GM19023 (cell line): ENCODE measurements around the gene DUSP12.

Source experiments
- ATAC-seq: cut with Tn5 transposase; IDR thresholded peaks from one replicate; pipeline ENCODE4 v1.9.1; 2021; ENCODE audit warnings: mild to moderate bottlenecking, moderate library complexity; ENCODE audit not compliant: unreplicated experiment

The DUSP12 gene

DNA sequence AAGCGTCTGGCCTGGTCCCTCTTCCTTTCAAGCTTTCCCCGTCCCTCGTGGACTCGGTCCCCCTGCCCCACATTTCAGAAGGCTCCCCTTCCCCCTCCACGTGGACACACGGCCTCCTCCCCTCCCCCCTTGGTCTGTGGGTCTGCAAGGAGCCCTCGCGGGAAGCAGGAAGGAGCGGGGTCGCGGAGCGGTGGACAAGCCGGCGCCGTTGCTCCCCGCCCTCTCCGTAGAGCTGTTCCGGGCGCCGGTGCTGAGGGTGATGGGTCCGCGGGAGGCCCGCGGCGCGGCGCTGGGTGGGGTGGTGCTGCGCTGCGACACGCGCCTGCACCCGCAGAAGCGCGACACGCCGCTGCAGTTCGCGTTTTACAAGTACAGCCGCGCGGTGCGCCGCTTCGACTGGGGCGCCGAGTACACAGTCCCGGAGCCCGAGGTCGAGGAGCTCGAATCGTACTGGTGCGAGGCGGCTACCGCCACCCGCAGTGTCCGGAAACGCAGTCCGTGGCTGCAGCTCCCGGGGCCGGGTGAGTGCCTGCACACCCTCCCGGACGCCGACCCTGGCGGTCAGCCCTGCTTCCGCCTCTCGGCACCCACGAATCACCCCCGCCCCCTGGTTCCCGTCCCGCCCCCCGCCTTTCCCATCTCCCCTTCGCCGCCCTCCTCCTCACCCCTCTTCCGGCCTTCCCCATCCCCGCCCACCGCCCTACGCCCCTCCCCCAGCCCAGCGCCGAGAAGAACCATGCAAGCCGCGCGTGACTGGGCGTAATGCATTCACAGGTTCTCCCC lies 22.9 kb upstream of the DUSP12 start:
- peak; percentile 58 for ATAC-seq

DNA sequence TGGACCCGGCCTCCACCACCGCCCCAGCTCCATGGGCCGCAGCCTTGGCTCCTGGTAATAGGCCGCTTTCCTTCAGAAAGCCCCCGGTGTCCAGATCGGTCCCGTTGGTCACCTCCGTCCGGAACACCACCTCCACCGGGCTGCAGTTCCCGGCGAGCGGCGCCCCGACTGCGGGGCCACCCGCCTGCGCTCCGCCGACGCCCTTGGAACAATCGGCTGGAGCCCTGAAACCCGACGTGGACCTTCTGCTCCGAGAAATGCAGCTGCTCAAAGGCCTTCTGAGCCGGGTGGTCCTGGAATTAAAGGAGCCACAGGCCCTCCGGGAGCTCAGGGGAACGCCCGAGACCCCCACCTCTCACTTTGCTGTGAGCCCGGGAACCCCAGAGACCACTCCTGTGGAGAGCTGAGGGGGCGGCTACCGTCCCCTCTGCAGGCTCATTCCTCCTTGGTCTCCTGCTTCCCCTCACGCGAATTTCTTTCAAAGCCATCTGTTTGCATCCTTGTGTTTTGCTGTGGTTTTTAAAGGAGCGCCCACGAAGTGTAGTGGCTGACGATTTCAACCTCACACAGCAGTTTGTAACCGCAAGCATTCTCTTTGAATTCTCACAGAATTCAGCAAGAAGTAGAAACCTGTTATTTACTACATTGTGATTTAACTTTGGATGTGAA lies 22.2 kb upstream of the DUSP12 start:
- peak; percentile 9 for ATAC-seq

DNA sequence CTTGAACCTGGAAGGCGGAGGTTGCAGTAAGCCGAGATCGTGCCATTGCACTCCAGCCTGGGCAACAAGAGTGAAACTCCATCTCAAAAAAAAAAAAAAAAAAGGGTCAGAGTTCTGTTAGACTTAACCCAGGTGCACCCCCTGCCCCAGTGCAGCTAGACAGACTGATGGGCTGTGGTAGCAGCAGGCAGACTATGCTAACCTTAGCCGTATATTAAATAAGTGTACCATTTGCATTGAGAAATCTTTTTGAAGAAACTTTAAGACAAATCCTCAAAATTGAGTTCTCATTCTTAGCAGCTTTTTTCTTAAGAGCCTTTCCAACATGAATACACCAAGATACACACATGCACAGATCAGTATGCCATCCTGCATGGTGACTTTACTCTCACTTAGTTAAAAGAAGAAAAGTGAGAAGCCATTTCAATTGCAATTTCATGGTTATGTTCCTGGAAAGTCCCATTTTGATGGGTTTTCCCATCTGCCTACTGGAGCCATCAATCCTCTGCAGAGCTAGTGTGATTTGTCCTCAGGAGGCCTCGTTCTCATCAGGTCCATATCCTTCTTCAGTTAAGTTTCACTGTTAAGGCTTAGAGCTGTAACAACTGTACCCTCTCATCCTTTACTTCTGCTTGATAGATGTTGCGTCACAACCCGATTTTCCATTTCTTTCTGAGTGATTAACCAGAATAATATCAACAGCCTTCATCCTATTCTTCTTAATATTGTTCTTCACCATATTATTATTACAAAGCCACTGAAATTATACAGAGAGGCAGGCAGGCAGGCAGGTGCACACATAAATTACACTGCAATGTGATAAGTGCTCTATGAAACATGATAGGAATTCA lies 21.0 kb upstream of the DUSP12 start:
- no peak for ATAC-seq

DNA sequence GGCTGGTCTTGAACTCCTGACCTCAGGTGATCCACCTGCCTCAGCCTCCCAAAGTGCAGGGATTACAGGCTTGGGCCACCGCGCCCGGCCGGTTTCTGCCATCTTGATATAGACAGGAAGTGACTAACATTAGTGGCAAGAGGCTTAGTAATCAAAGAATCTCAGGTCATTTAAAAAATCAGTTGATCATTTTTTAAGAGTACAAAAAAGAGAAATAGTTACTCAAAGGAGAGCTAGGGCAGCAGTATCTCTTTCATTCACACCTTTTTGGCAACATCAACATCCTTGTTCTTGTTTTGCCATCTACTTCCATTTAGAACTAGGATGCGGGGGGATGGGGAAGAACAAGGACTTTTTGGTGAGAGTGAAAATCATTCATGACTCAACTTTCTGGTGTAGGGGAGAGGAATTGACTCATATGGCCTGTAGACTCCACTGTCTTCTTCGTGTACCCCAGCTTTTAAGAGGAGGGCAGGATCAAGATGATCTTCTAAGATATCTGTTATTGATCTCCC lies 19.5 kb upstream of the DUSP12 start:
- no peak for ATAC-seq

DNA sequence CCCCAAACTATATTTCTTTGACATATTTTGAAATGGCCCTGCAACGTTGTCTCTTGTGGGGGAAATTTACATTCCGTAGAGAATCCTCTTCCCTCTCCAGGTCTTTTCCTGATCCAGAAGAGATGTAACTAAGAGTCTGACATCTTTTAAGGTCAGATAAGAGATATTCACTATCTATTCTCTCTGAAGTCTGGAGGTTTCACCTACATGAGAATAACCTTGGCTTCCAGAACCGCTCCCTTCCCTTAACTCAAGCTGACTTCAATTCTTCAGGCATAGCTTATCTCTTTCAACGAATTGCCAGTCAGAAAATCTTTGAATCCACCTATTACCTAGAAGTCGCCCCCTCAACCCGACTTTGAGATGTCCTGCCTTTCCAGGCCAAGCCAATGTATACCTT lies 18.3 kb upstream of the DUSP12 start:
- ATAC-seq = no peak

DNA sequence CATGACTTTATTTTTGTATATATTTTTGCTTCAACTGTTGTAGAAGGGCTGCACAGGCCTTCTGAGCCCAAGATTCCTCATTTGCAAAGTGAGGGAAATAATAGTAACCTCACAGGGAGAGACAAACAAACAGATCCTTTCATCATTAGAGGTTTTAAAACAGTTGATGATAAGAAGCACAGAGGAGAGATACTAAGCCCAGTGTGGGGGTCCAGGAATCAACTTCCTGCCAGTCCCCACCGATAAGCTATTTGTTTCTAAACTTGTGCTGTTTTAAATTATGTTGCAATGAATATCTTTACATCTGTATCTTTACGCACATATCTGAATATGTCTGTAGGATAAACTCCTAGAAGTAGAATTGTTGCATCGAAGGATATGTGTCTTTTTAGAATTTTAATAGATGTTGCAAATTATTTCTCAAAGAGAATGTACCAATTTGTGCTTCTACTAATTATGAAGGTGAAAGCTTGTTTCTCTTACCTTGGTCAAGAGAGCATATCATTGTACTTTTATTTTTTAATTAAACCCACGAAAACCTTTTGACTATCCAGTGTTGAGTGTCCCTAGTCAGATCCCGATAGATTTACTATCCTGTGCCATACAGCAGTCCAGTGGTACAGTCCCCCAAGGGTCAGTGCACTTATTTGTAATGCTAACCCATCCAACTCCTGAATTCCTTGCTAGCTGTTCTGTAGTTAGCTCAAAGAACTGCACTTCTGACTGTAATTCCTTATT lies 17.4 kb upstream of the DUSP12 start:
- ATAC-seq = no peak

DNA sequence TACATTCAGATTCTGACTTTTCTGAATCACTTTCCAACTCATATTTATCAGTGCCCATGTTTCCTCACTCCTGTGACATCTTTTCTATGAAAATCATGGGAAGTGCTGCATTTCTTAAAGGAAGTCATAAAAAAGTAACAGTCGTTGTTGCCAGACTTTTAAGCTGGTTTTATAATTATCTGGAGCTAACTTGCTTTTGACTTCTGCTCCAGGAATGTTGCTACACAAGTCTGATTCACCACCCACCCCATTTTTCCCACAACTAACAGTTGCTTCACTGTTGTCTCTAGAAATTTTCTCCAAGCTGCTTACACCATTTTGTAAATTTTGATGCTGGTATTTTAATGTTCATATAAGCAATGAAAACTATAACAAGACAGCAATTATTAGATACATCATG lies 16.1 kb upstream of the DUSP12 start:
- no peak for ATAC-seq

DNA sequence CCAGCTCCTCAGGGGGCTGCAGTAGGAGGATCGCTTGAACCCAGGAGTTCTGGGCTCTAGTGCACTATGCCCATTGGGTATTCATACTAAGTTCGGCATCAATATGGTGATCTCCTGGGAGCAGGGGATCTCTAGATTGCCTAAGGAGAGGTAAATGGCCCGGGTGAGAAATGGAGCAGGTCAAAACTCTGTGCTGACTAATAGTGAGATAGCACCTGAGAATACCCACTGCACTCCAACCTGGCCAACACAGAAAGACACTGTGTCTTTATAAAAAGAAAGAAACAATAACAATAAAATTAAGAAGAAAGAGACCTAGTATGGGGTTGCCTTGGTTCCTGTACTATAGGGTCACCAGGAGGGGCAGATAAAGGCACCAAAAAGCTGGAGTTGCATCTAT lies 13.7 kb upstream of the DUSP12 start:
- no peak for ATAC-seq

DNA sequence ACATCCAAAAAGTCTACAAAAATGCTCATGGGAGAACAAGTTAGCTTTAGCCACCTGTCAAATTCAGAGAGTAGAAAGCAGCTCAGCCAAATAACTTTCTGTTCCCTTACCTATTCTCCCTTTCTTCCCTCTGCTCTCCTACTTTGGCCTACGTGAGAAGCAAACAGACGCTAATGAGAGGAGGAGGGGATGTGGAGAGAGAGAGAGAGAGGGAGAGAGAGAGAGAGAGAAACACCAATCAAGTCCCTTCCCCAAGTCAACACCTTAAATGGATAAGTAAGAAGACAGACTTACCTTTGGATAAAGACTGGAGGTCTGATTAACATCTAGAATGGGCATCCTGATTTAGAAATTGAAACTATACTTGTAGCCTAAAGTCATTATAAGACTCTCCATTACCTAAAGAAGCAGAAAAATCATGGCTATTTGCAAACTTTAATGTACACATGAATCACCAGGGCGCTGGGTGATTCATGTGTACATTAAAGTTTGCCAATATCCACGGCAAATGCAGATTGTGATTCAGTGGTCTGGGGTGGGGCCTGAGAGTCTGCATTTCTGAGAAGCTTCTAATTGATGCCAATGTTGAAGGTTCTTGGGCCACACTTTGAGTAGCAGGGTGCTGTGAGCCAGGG lies 13.1 kb upstream of the DUSP12 start:
- ATAC-seq = no peak

DNA sequence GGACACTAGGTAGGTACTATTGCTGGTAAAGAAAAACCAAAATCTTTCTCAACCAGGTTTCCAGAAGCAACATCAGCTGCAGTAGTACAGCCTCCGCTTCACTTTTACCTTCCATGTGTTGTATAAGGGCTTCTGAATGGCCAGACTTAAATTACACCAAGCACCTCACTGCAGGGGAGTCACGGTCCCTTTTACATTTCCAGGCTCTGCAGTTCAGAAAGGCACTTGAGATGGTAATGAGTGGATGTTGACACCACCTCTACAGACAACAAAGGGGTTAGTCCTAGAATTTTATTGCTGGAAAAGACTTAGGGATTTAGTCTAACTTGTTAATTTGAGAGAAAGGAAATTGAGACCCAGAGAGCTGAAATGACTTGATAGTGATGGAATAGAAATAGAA lies 12.0 kb upstream of the DUSP12 start:
- no peak for ATAC-seq

DNA sequence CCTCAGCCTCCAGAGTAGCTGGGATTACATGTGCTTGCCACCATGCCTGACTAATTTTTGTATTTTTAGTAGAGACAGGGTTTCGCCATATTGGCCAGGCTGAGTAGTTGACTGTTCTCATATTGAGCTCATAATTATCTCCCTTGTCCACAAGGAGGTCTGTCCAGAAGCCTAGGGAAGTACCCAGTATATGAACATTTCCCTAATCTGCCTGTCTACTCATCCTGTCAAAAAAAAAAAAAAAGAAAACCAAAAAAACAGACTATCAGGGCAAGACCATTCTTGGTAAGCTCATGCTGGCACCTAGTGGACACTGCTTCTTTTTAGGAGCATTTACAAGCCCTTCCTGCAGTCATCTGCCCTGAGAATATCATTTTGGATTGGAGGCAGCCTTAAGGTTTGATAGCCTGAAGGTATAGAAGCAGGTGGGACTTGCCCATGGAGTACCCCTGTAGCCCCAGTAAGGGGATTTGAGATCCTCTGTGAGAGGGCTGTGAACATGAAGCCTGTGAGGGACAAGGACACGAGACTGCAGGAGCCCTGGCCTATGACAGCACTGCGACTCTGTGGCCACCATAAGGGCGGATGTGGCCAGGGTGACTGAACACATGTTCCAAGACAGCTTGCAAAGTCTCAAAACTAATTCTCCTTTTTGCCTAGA lies 10.8 kb upstream of the DUSP12 start:
- peak; percentile 76 for ATAC-seq

DNA sequence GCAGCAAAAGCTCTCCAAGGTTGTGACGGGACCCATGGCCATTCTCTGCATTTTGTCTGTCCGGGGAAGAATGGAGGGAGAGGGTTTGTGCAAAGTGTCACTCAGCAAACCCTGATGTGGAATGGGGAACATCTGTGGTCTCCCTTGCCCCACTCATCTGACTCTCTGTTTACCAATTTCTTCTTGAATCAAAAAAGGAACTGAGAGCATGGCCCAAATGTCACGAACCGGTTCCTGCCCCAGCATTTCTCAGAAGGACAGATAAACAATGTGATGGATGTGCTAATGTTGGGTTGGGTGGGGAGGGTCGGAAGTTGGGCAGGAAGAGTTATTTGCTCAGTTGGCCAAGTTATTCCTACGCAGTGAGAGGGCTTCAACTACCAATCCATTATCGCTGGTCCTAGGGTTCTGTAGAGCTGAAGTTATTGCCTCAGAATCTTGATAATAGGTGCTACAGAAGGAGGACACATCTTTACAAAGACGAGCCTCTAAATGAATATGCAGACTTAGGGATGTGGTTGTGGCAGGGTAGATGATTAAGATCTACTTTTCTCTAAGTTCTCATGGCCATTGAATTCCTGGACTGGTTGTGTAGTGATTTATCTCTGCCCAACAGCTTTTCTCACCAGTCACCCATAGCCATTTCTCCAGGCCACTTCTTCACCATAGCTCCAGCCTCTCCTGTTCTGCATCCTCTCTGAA lies 9.6 kb upstream of the DUSP12 start:
- no peak for ATAC-seq

DNA sequence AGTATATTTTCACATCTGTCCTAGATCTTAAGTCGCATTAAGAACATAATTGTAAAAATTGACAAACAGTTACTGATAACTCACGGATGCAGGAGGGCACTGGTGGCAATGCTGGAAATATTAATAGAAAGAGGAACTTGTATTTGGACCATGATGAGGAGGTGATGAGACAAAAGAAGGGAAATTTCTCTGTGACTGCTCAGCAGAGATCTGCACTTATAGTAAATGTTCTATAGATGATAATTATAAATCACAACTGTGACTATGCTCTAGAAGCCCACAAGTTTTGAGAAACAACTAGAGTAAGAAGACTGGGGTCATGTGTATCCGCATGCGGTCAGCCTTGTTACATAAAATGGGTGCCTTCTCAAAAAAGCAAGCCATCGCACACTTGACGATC lies 8.7 kb upstream of the DUSP12 start:
- no peak for ATAC-seq

DNA sequence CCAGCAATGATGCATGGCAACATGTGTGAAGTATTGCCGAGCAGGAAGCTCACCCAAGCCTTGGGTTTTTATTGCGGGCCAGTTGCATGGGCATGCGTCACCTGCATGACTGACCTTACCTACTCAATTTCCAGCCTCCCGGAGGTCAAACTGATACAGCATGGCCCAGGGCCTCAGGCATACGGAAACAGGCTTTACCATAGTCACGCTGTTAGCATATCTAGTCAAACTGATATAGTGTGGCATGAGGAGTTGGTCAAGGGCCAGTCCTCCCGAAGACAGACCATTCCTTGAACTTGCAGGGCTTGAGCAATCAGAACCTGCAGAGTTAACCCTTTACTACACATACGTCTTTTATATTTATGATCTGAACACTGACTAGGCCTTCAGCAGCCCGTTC lies 6.4 kb upstream of the DUSP12 start:
- no peak for ATAC-seq

DNA sequence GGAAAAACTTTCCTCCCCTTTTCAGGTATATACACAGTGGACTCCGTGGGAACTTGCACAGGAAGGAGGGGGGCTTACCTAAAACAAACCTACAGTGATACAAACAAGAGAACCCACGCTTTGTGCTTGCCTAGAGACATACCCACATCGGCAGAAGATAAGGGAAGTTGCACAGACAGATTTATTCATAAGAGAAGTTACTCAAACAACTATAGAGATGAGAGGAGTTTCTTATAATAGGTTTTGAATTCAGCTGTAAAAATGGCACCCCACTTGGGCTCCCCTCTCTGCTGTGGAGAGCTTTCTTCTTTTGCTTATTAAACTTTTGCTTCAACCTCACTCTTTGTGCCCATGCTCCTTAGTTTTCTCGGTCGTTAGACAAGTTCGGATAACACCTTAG lies 1.8 kb upstream of the DUSP12 start:
- ATAC-seq = no peak

DNA sequence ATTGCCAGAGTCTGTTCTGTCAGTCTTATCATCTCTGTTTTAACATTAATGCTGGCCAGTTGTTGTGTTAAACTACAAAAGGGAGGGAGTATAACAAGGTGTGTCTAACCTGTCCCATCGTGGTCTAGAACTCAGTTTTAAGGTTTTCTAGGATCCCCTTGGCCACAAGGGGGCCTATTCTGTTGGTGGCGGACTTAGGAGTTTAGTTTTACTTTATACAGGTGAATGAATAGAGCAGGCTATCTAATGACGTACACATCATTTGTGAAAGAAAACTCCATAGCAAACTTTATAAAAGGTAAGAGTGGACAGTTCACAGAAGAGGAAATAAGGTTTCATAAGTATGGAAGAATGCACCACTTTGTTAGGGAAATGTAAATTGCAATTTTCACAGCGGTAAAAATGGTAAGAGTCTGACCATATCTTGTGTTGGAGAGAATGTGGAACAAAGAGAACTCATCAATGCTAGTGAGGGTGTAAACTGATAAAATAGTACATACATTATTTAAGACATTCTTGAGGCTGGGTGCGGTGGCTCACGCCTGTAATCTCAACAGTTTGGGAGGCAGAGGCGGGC lies 14.0 kb downstream of the DUSP12 start:
- ATAC-seq = no peak

DNA sequence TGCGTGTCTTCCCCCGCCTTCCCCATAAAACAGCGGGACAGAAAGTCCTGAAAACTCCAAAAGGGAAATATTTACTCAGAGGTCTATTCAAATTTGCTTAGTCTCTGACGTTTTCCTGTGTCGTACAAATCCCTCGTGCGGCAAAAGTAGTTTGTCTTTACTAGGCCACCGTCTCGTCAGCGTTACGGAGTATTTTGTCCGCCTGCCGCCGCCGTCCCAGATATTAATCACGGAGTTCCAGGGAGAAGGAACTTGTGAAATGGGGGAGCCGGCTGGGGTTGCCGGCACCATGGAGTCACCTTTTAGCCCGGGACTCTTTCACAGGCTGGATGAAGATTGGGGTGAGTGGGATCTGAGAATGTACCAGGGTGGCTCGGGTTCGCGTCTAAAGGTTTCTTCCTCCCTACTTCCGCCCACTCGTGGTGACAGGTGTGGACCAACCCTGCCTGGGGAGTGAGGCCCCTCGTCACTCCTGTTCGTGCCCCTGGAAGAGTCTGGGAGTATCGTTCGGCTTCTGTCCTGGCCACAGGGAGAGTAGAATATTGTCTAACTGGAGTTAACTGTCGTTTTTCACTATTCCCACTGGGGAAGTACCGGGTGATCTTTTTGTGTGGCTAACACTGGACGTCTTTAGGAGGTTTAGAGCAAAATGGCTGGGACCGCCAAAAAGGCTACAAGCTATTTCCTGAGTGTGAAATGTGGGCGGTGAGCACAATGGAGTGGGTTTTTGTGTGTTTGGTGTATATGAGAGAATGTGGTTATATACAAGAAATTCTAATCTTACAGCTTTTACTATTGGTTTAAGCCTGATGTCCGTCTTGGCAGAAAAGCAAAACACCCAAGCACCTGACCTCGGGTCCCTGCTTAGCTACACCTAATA lies 16.8 kb downstream of the DUSP12 start, which contains the start of gene ATF6:
Gene ATF6 (plus strand): TSS at position 219 of the 880 bp plus-strand sequence. CDS start 41 bp downstream, at position 260.
- ATAC-seq = peak; percentile 63

DNA sequence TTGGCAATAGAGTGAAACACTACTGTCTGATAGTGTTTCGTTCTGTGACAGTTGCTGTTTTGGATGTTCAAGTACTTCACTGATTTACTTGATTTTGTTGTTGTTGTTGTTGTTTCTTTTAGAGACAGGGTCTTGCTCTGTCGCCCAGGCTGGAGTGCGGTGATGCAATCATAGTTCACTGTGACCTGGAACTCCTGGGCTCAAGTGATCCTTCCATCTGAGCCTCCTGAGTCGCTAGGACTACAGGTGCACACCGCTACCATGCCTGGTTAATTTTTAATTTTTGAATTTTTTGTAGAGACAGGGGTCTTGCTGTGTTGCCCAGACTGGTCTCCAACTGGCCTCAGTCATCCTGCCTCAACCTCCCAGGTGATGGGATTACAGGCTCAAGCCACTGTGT lies 18.9 kb downstream of the DUSP12 start:
- ATAC-seq = no peak
